Vagina (tissue), 2 donors: ENCODE results near the gene KIN. TPM values are rescaled to one million over a fixed set of nuclear protein-coding genes. Genes with fewer than 3 reads are reported as not detected.

Experiments used
- DNase-seq, 2 donors: peaks; one replicate each; pipeline ENCODE4 v3.0.0-alpha.2; 2017; ENCODE audit errors: extremely low spot score in 2 of 2
- H3K27ac ChIP-seq: fragments of 200-600 bp; sonication (generic); one replicate; pipeline ENCODE4 v1.5.1; 2019
- H3K27me3 ChIP-seq: fragments of 200-600 bp; sonication (generic); one replicate; pipeline ENCODE4 v1.5.1; 2019
- H3K36me3 ChIP-seq, 2 donors: fragments of 200-600 bp; sonication (generic); one replicate each; pipeline ENCODE4 v1.5.1; 2017 to 2019
- H3K4me1 ChIP-seq: fragments of 200-600 bp; sonication (generic); one replicate; pipeline ENCODE4 v1.5.1; 2019
- H3K4me3 ChIP-seq, 2 donors: fragments of 200-600 bp; sonication (generic); 1 replicate in 1 of 2; 2 replicates in 1 of 2; pipeline ENCODE4 v1.5.1; 2016 to 2019
- H3K9me3 ChIP-seq: fragments of 200-600 bp; sonication (generic); one replicate; pipeline ENCODE4 v1.5.1; 2019
- CTCF ChIP-seq, 3 experiments: fragments of 450-650 bp in 2 of 3; fragments of 200-600 bp in 1 of 3; sonication (generic) in 1 of 3; IDR thresholded peaks; one replicate each; pipeline ENCODE4 v1.5.1; 2017 to 2019; ENCODE audit warnings: antibody characterized with exemption in 3 of 3, mild to moderate bottlenecking in 2 of 3, moderate library complexity in 2 of 3
- POLR2A ChIP-seq, 2 donors: fragments of 450-650 bp; IDR thresholded peaks; one replicate each; pipeline ENCODE4 v1.6.1; 2017; ENCODE audit warnings: antibody characterized with exemption in 2 of 2, mild to moderate bottlenecking in 2 of 2, moderate library complexity in 2 of 2
- POLR2AphosphoS5 ChIP-seq, 2 donors: sonication (generic); formaldehyde crosslinking; IDR thresholded peaks; one replicate each; pipeline ENCODE4 v1.9.0; 2017; ENCODE audit warnings: antibody characterized with exemption in 2 of 2, mild to moderate bottlenecking in 2 of 2, low read depth in 1 of 2; ENCODE audit not compliant: insufficient read depth in 1 of 2
- intact Hi-C: fragments of 100-400 bp; cut with DNase I; formaldehyde crosslinking; loops from one replicate; pipeline ENCODE4 v1.15.1; 2023
- total RNA-seq: library from RNA; depleted of rRNA; stranded (reverse); fragments of >200 nt; gene quantifications from one replicate; pipeline ENCODE4 v1.2.3, GENCODE V29; 2016

The KIN gene
- total RNA-seq, 1 donor from 2014 or later, result 4.7 TPM

- TF ChIP-seq CTCF (IDR thresholded peaks at IDR 0.05) (no peak), POLR2A (IDR thresholded peaks at IDR 0.05) (no peak), POLR2AphosphoS5 (IDR thresholded peaks at IDR 0.05; ENCODE audit: insufficient read depth in 1 of 2, low read depth in 1 of 2) (no peak)
- intact Hi-C loops, result no loop called here
- no peaks in the 10 kb centered on the region for H3K9me3 ChIP-seq
- no peak for DNase-seq
- no peak overlapping the region for H3K4me3 ChIP-seq
- H3K36me3 ChIP-seq, result no peaks in the 10 kb centered on the region
- no peak overlapping the region for H3K27ac ChIP-seq
- no peaks in the 10 kb centered on the region for H3K27me3 ChIP-seq
- no peaks in the 10 kb centered on the region for H3K4me1 ChIP-seq
Observed at GRCh38 chr10:7704071-7705016, 83.4 kb downstream of the KIN start.

GRCh38 chr10:7703140-7703539 lies 84.7 kb downstream of the KIN start, which contains the start of gene ITIH2:
Gene ITIH2 (plus strand): TSS chr10:7703316. CDS start chr10:7703435, 119 bp downstream.
- H3K36me3 ChIP-seq, result no peaks in the 10 kb centered on the region
- intact Hi-C loops, result no loop called here
- no peaks in the 10 kb centered on the region for H3K4me1 ChIP-seq
- no peak for DNase-seq
- no peak within 1 kb of the TSS for H3K27ac ChIP-seq
- H3K9me3 ChIP-seq, result no peaks in the 10 kb centered on the region
- no peak within 1 kb of the TSS for H3K4me3 ChIP-seq
- TF ChIP-seq CTCF (IDR thresholded peaks at IDR 0.05) (no peak), POLR2A (IDR thresholded peaks at IDR 0.05) (no peak), POLR2AphosphoS5 (IDR thresholded peaks at IDR 0.05; ENCODE audit: insufficient read depth in 1 of 2, low read depth in 1 of 2) (no peak)
- H3K27me3 ChIP-seq, result no peaks in the 10 kb centered on the region

GRCh38 chr10:7702288-7702812 lies 85.4 kb downstream of the KIN start:
- Histone ChIP-seq H3K9me3 (no peaks in the 10 kb centered on the region), H3K4me3 (no peak overlapping the region), H3K4me1 (no peaks in the 10 kb centered on the region), H3K36me3 (no peaks in the 10 kb centered on the region), H3K27ac (no peak overlapping the region), H3K27me3 (no peaks in the 10 kb centered on the region)
- intact Hi-C loops, result no loop called here
- DNase-seq, result no peak
- TF ChIP-seq POLR2A (IDR thresholded peaks at IDR 0.05), result no peak
- no peak for TF ChIP-seq POLR2AphosphoS5 (IDR thresholded peaks at IDR 0.05; ENCODE audit: insufficient read depth in 1 of 2, low read depth in 1 of 2)
- no peak for TF ChIP-seq CTCF (IDR thresholded peaks at IDR 0.05)

GRCh38 chr10:7701158-7701742 lies 86.5 kb downstream of the KIN start:
- H3K4me1 ChIP-seq, result no peaks in the 10 kb centered on the region

More at GRCh38 chr10:7701158-7701742, 86.5 kb downstream of the KIN start:
- Histone ChIP-seq H3K9me3 (no peaks in the 10 kb centered on the region), H3K27me3 (no peaks in the 10 kb centered on the region), H3K4me3 (no peak overlapping the region), H3K36me3 (no peaks in the 10 kb centered on the region), H3K27ac (no peak overlapping the region)
- no peak for DNase-seq
- intact Hi-C loops, result no loop called here
- TF ChIP-seq POLR2AphosphoS5 (IDR thresholded peaks at IDR 0.05; ENCODE audit: insufficient read depth in 1 of 2, low read depth in 1 of 2), result no peak
- TF ChIP-seq POLR2A (IDR thresholded peaks at IDR 0.05), result no peak
- TF ChIP-seq CTCF (IDR thresholded peaks at IDR 0.05), result no peak

Other genes with a start within 250 kb of the KIN start
- gene ITIH5, start 121.0 kb downstream of the KIN start, total RNA-seq, result 20.4 TPM
- not detected for gene ITIH2, start 84.7 kb downstream of the KIN start, total RNA-seq
- gene ATP5F1C, start 184 bp upstream of the KIN start, total RNA-seq, result 188 TPM
- gene TAF3, start 30.5 kb upstream of the KIN start, total RNA-seq, result 9.8 TPM